ENCODE data around the gene FRMD4A.

DNA sequence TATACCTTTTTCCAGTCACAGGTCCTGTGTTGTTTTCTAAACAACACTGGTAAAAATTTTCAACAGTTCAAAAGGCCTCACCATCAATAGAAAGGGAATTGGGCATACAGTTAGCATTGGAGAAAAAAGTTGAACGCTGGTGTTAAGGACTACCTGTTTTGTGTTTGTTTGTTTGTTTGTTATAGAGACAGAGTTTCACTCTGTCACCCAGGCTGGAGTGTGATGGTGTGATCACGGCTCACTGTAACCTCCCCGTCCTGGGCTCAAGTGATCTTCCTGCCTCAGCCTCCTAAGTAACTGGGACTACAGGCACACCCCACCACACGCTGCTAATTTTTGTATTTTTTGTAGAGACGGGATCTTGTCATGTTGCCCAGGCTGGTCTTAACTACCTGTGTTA, 437.9 kb downstream of the FRMD4A start:
- no peak for TF ChIP-seq CTCF (IDR thresholded peaks at IDR 0.05)
- TF ChIP-seq POLR2A (IDR thresholded peaks at IDR 0.05): no peak

All from upper lobe of left lung (tissue), 4 donors.